H9 (cell line): ENCODE measurements around the gene VDR. TPM values are rescaled to one million over a fixed set of nuclear protein-coding genes. Genes with fewer than 3 reads are reported as not detected.

Source experiments
- DNase-seq: peaks from one replicate; pipeline ENCODE4 v3.0.0-alpha.2; 2017
- H2AFZ ChIP-seq: one replicate; pipeline ENCODE4 v1.6.1; 2013; ENCODE audit warnings: mild to moderate bottlenecking, low read length, control low read depth, moderate library complexity
- H2AK5ac ChIP-seq: 2 replicates; pipeline ENCODE4 v1.6.1; 2013; ENCODE audit warnings: low read length, control low read depth, mixed read lengths; ENCODE audit not compliant: insufficient read length
- H2BK120ac ChIP-seq: one replicate; pipeline ENCODE4 v1.6.1; 2013; ENCODE audit warnings: low read depth, mild to moderate bottlenecking, low read length, control low read depth, inconsistent platforms; ENCODE audit not compliant: poor library complexity, severe bottlenecking
- H2BK12ac ChIP-seq: 2 replicates; pipeline ENCODE4 v1.6.1; 2013; ENCODE audit warnings: low read length, control low read depth, mixed read lengths, low read depth; ENCODE audit not compliant: insufficient read length
- H2BK15ac ChIP-seq: 2 replicates; pipeline ENCODE4 v1.6.1; 2013; ENCODE audit warnings: low read depth, low read length, control low read depth
- H2BK20ac ChIP-seq: one replicate; pipeline ENCODE4 v1.6.1; 2013; ENCODE audit warnings: low read depth, mild to moderate bottlenecking, low read length, control low read depth, inconsistent platforms; ENCODE audit not compliant: poor library complexity, severe bottlenecking
- H2BK5ac ChIP-seq: 2 replicates; pipeline ENCODE4 v1.6.1; 2013; ENCODE audit warnings: low read length, control low read depth, mixed read lengths; ENCODE audit not compliant: insufficient read length
- H3K14ac ChIP-seq: 2 replicates; pipeline ENCODE4 v1.6.1; 2013; ENCODE audit warnings: low read length, control low read depth; ENCODE audit not compliant: insufficient read depth
- H3K18ac ChIP-seq: 2 replicates; pipeline ENCODE4 v1.6.1; 2013; ENCODE audit warnings: low read depth, mild to moderate bottlenecking, mixed read lengths, low read length, control low read depth; ENCODE audit not compliant: insufficient read length
- H3K23ac ChIP-seq: 2 replicates; pipeline ENCODE4 v1.6.1; 2013; ENCODE audit warnings: low read length, control low read depth, mixed read lengths, low read depth; ENCODE audit not compliant: insufficient read length
- H3K23me2 ChIP-seq: 2 replicates; pipeline ENCODE4 v1.6.1; 2013; ENCODE audit warnings: low read depth, mild to moderate bottlenecking, mixed read lengths, low read length, control low read depth; ENCODE audit not compliant: insufficient read length, poor library complexity, severe bottlenecking
- H3K27ac ChIP-seq: 2 replicates; pipeline ENCODE4 v1.5.1; 2013; ENCODE audit warnings: low read length, control low read depth, mixed read lengths, low read depth; ENCODE audit not compliant: insufficient read length
- H3K27me3 ChIP-seq: 2 replicates; pipeline ENCODE4 v1.6.1; 2013; ENCODE audit warnings: low read length, control low read depth, inconsistent platforms; ENCODE audit not compliant: insufficient read depth
- H3K4ac ChIP-seq: 2 replicates; pipeline ENCODE4 v1.6.1; 2013; ENCODE audit warnings: low read depth, mild to moderate bottlenecking, control low read depth, inconsistent platforms, low read length, moderate library complexity
- H3K4me1 ChIP-seq: 2 replicates; pipeline ENCODE4 v1.6.1; 2013; ENCODE audit warnings: low read length, control low read depth, inconsistent platforms; ENCODE audit not compliant: insufficient read depth
- H3K4me2 ChIP-seq: 2 replicates; pipeline ENCODE4 v1.6.1; 2013; ENCODE audit warnings: low read length, control low read depth, mixed read lengths; ENCODE audit not compliant: insufficient read length, insufficient read depth
- H3K56ac ChIP-seq: 2 replicates; pipeline ENCODE4 v1.6.1; 2013; ENCODE audit warnings: low read depth, mild to moderate bottlenecking, mixed read lengths, low read length, control low read depth; ENCODE audit not compliant: insufficient read length
- H3K79me1 ChIP-seq: 2 replicates; pipeline ENCODE4 v1.6.1; 2013; ENCODE audit warnings: low read depth, mild to moderate bottlenecking, moderate library complexity, low read length, control low read depth, inconsistent platforms; ENCODE audit not compliant: insufficient read depth, poor library complexity, severe bottlenecking
- H3K79me2 ChIP-seq: 2 replicates; pipeline ENCODE4 v1.6.1; 2013; ENCODE audit warnings: low read length, control low read depth, inconsistent platforms; ENCODE audit not compliant: insufficient read depth
- H3K9ac ChIP-seq: 2 replicates; pipeline ENCODE4 v1.6.1; 2013; ENCODE audit warnings: low read length, control low read depth, mixed read lengths; ENCODE audit not compliant: insufficient read length; ENCODE audit errors: extremely low read depth
- H3K9me3 ChIP-seq: one replicate; pipeline ENCODE4 v1.6.1; 2013; ENCODE audit warnings: low read depth, low read length, inconsistent platforms; ENCODE audit not compliant: control insufficient read depth
- H3T11ph ChIP-seq: one replicate; pipeline ENCODE4 v1.6.1; 2013; ENCODE audit warnings: mild to moderate bottlenecking, low read length, control low read depth, inconsistent platforms
- H4K20me1 ChIP-seq: one replicate; pipeline ENCODE4 v1.6.1; 2013; ENCODE audit not compliant: control insufficient read depth, insufficient read length, insufficient read depth
- H4K5ac ChIP-seq: 2 replicates; pipeline ENCODE4 v1.6.1; 2013; ENCODE audit warnings: low read depth, mild to moderate bottlenecking, mixed read lengths, low read length, control low read depth; ENCODE audit not compliant: insufficient read length
- H4K8ac ChIP-seq: replicated peaks from 2 replicates; pipeline ENCODE4 v1.6.1; 2013; ENCODE audit warnings: low read length, control low read depth, mixed read lengths, low read depth; ENCODE audit not compliant: insufficient read length
- H4K91ac ChIP-seq: 2 replicates; pipeline ENCODE4 v1.6.1; 2013; ENCODE audit warnings: low read depth, mild to moderate bottlenecking, moderate library complexity, mixed read lengths, low read length, control low read depth; ENCODE audit not compliant: insufficient read length
- H3K27ac Mint-ChIP-seq, 3 experiments: 2 replicates in 2 of 3; 3 replicates in 1 of 3; pipeline ENCODE4 v1.8.0; 2020 to 2021; ENCODE audit warnings: mixed read lengths in 3 of 3, mild to moderate bottlenecking in 1 of 3, moderate library complexity in 1 of 3
- H3K27me3 Mint-ChIP-seq: 2 replicates; pipeline ENCODE4 v1.8.0; 2021; ENCODE audit warnings: low read depth, mild to moderate bottlenecking, moderate library complexity, mixed read lengths
- H3K36me3 Mint-ChIP-seq, 3 experiments: 2 replicates in 2 of 3; 3 replicates in 1 of 3; pipeline ENCODE4 v1.8.0; 2020 to 2021; ENCODE audit warnings: low read depth in 3 of 3, mixed read lengths in 3 of 3; ENCODE audit not compliant: insufficient read depth in 1 of 3
- H3K4me1 Mint-ChIP-seq, 2 experiments: 2 replicates each; pipeline ENCODE4 v1.8.0; 2020; ENCODE audit warnings: mixed read lengths in 2 of 2
- H3K4me3 Mint-ChIP-seq, 2 experiments: 2 replicates in 1 of 2; 3 replicates in 1 of 2; pipeline ENCODE4 v1.8.0; 2020 to 2021; ENCODE audit warnings: mild to moderate bottlenecking in 2 of 2, mixed read lengths in 2 of 2, moderate library complexity in 1 of 2
- H3K9me3 Mint-ChIP-seq, 2 experiments: 2 replicates in 1 of 2; 3 replicates in 1 of 2; pipeline ENCODE4 v1.8.0; 2020; ENCODE audit warnings: mild to moderate bottlenecking in 2 of 2, mixed read lengths in 2 of 2, moderate library complexity in 1 of 2
- WGBS: extraction: QIAGEN DNeasy Blood & Tissue Kit; methylation state at CpG from one replicate; pipeline ENCODE4 v1.1.7; 2013; ENCODE audit warnings: missing lambda C conversion rate, low lambda C conversion rate, mixed read lengths; ENCODE audit not compliant: insufficient read length; ENCODE audit errors: extremely low coverage; 5-methylcytosine and 5-hydroxymethylcytosine counted together
- total RNA-seq: library from RNA; stranded (reverse); gene quantifications from 2 replicates; pipeline ENCODE4 v1.2.1, GENCODE V29; 2021
- TF ChIP-seq, protein P1 (sequence below): fragments of 200-600 bp; sonication (generic); conservative IDR thresholded peaks from 3 replicates; pipeline ENCODE4 v1.8.0; 2021; ENCODE audit warnings: antibody characterized with exemption, mild to moderate bottlenecking

The VDR gene
- total RNA-seq, 1 experiment from 2014 or later = 0.61 TPM

DNA sequence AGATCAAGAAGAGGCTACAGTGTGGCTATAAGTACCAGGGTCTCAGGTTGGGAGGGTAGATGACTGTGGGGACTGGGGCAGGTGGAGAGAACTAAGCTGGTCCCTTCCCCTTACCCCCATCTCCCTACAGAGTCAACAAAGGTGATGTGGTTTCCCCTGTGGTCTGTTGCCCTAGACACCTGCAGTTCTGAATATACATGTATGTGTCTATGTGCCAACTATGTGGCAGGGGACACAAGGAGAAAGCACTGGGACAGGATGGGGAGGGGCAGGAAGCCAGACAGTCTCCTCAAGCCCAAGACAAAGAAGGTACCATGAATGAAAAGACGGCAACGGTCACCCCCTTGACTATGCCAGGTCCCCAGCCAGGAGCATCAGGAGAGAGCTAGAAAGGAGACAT, 80.6 kb downstream of the VDR start:
- no CpG with 5 or more reads among the region's 2 CpGs for WGBS

More for the DNA sequence above, 80.6 kb downstream of the VDR start:
- H3K18ac ChIP-seq = no peak overlapping the region
- no peak overlapping the region for H3K14ac ChIP-seq
- H4K5ac ChIP-seq = no peak overlapping the region
- no peaks in the 10 kb centered on the region for H3K9me3 Mint-ChIP-seq
- no peak overlapping the region for H4K91ac ChIP-seq
- H3K4me2 ChIP-seq = no peak overlapping the region
- no peaks in the 10 kb centered on the region for H4K20me1 ChIP-seq
- H2AK5ac ChIP-seq = no peak overlapping the region
- H3K56ac ChIP-seq = no peak overlapping the region
- no peak for DNase-seq
- peaks cover 15% of the 10 kb centered on the region; the same call in 1 of the 2 replicates for H3K4me1 ChIP-seq
- H3K27me3 Mint-ChIP-seq = peaks cover 12% of the 10 kb centered on the region
- no peak overlapping the region for H2BK120ac ChIP-seq
- H2BK15ac ChIP-seq = no peak overlapping the region
- H3K79me1 ChIP-seq = no peaks in the 10 kb centered on the region
- no peaks in the 10 kb centered on the region for H3K36me3 Mint-ChIP-seq
- no peaks in the 10 kb centered on the region for H3K27me3 ChIP-seq
- no peak overlapping the region for H3K9ac ChIP-seq
- no peak overlapping the region for H2AFZ ChIP-seq
- H3T11ph ChIP-seq = no peak overlapping the region
- H3K27ac Mint-ChIP-seq = no peak overlapping the region
- H2BK12ac ChIP-seq = no peak overlapping the region
- H2BK20ac ChIP-seq = no peak overlapping the region
- TF ChIP-seq, protein P1, sequence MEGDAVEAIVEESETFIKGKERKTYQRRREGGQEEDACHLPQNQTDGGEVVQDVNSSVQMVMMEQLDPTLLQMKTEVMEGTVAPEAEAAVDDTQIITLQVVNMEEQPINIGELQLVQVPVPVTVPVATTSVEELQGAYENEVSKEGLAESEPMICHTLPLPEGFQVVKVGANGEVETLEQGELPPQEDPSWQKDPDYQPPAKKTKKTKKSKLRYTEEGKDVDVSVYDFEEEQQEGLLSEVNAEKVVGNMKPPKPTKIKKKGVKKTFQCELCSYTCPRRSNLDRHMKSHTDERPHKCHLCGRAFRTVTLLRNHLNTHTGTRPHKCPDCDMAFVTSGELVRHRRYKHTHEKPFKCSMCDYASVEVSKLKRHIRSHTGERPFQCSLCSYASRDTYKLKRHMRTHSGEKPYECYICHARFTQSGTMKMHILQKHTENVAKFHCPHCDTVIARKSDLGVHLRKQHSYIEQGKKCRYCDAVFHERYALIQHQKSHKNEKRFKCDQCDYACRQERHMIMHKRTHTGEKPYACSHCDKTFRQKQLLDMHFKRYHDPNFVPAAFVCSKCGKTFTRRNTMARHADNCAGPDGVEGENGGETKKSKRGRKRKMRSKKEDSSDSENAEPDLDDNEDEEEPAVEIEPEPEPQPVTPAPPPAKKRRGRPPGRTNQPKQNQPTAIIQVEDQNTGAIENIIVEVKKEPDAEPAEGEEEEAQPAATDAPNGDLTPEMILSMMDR = no peak
- H3K4me3 Mint-ChIP-seq = no peak overlapping the region
- peaks cover 3% of the 10 kb centered on the region for H3K23me2 ChIP-seq
- no peak overlapping the region for H3K23ac ChIP-seq
- no peaks in the 10 kb centered on the region for H3K9me3 ChIP-seq
- no peaks in the 10 kb centered on the region for H3K79me2 ChIP-seq
- H3K4me1 Mint-ChIP-seq = peaks cover 44 to 52% of the 10 kb centered on the region in 2 experiments
- H3K4ac ChIP-seq = no peak overlapping the region
- no peak overlapping the region for H4K8ac ChIP-seq
- no peak overlapping the region for H3K27ac ChIP-seq
- H2BK5ac ChIP-seq = no peak overlapping the region
